ENCODE measurements around the gene VSIG10.

- TF ChIP-seq CTCF (IDR thresholded peaks at IDR 0.05) (no peak), POLR2A (IDR thresholded peaks at IDR 0.05) (no peak), EP300 (IDR thresholded peaks at IDR 0.05) (no peak), POLR2AphosphoS5 (IDR thresholded peaks at IDR 0.05) (no peak)
These were observed 21.9 kb upstream of the VSIG10 start for GRCh38 chr12:118125743-118126118.
